Measurements from ENCODE around the gene GPX3.

The GPX3 gene

DNA sequence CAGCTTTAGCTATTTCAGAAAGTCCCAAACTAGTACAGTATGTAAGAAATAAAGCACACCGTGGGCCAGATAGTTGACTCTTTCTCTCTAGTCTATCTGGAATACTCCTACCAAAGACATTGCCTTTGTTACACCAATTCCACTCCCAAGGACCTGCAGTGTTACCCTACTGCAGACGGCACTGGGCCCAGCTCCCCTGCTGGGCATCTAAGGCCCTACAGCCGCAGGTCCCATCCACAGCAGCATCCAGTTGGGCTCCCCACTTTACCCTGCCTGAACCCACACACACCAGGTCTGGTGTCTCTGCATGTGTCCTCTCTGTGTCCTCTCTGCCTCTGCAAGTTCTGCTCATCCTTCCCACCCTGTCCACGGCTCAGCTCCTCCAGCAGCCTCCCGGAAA, 37.9 kb downstream of the GPX3 start:
- no peak for TF ChIP-seq JUND (IDR thresholded peaks at IDR 0.05; ENCODE audit: low read depth)
- in situ Hi-C loops (cut with HindIII; ENCODE audit: low pct_unique_long_range_greater_than_20kb, low sequenced_read_pairs): no loop called here
- no peak for DNase-seq (ENCODE audit: low read depth in 1 of 2, low spot score in 1 of 2)

DNA sequence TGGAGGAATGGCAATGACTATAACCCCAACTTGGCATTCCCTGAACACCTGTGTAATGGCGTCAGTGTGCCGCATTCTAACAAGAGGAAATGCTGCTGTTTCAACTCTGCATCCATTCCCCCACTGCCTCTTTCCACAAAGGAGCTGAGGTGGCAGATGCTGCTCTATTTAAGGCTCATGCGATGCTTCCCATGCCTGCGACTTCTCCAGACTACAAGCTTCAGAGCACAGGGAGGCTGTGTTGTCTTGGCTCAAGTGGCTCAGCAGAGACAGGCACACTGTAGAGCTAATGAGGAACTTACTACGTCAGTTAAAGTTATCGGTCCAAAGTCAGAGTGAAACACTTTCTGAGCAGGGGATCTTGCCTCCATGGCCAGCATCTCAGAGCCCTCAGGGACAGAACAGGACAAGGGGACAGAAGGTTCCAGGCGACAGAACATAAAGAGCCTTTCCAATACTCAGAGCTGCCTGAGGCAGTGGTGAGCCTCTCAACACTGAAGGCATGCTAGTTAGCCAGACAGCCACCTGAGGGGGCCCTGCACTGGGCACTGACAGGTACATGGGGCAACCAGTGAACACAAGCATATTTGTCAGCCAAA, 38.6 kb downstream of the GPX3 start:
- in situ Hi-C loops (cut with HindIII; ENCODE audit: low pct_unique_long_range_greater_than_20kb, low sequenced_read_pairs): no loop called here
- peak in 1 of 2 experiments; percentile 41 for DNase-seq (ENCODE audit: low read depth in 1 of 2, low spot score in 1 of 2)
- no peak for TF ChIP-seq JUND (IDR thresholded peaks at IDR 0.05; ENCODE audit: low read depth)

DNA sequence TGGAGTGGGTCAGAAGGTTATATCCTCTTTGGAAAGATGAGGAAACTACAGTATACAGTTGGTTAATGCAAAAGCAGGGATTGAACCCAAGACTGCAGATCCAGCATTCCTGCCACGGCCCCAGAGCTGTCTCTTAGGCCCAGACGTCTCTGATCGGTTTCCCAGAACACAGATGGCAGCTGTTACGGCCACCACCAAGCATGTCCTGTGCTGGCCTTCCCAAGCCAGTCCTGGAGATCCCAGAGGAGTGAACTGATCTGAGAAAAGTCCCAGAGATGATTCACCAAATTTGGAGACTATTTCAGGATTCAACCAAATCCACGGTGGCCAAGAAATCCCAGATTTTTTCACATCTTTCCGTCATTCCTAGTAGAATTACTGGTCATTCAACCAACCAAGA, 40.4 kb downstream of the GPX3 start:
- TF ChIP-seq JUND (IDR thresholded peaks at IDR 0.05; ENCODE audit: low read depth): no peak
- in situ Hi-C loops (cut with HindIII; ENCODE audit: low pct_unique_long_range_greater_than_20kb, low sequenced_read_pairs): no loop called here

DNA sequence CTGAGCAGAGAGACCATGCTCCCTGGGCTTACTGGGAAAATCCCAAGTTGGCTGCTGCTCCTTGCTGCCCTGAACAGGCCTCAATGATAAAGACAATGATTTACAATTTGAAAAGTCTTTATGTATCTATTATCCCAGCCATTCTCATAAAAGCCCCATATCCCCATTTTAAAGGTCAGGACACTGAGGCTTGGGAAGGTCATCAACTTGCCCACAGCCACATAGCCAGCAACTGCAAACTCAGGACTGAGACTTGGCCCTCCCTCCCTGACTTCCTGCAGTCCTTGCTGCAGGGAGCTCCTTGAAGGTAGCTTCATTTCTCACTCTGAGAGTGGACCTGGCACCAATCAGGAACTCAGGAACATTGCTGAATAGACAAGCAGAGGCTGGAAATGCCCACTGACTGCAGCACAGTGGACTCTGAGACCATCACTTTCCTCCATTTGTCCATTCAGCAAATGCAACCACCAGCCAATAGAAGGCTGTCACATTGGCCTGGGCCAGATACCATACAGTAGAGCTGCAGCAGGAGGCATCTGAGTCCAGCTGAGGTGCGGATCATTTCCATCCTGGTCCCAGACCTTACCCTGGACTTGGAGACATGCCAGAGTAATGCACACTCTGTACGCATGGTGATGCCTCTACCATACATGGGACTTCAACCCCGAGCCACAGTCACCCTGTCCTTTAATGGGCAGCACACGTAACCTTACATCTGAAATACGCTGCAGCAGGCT, 42.2 kb downstream of the GPX3 start:
- no peak for DNase-seq (ENCODE audit: low read depth in 1 of 2, low spot score in 1 of 2)
- no peak for TF ChIP-seq JUND (IDR thresholded peaks at IDR 0.05; ENCODE audit: low read depth)
- in situ Hi-C loops (cut with HindIII; ENCODE audit: low pct_unique_long_range_greater_than_20kb, low sequenced_read_pairs): no loop called here

More for the DNA sequence above, 40.4 kb downstream of the GPX3 start:
- no peak for DNase-seq (ENCODE audit: low read depth in 1 of 2, low spot score in 1 of 2)

DNA sequence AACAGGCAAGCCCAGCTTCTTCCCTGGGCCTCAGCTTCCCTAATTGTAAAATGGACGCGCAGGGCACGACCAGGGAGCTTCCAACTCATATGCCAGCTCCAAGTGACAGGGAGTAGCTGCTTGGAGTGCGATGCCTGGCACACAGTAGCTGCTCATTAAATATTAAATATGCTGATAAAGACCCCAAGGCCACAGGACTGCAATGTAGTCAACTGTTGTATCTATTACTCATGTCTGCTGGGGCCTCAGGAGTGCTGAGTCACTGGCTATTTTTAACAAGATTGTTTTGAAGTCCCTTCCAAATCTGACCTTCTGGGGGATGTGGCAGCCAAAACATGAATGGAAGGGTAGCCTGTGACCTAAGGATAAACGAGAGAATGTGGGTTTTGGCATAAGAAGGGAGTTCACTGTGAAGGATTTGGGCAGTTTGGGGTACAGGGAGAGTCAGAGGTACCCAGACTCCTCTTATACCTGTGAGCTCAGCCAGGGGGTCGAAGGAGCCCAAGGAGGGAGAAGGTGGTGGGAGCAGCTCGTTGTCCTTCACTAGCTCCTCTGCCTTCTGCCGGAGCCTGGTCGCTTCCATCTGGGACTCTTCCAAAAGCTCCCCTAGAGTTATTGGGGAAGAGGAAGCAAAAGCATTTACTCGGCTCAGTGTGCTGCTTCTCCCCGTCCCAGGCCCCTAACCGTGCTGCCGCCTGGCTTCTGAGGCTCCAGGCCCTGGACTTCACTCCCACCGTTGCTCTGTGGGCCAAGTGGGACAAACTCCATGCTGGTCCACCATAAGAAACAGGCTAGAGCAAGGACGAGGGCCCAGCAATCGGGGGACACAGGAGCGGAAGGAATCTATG, 43.0 kb downstream of the GPX3 start:
- TF ChIP-seq JUND (IDR thresholded peaks at IDR 0.05; ENCODE audit: low read depth): no peak
- in situ Hi-C loops (cut with HindIII; ENCODE audit: low pct_unique_long_range_greater_than_20kb, low sequenced_read_pairs): no loop called here
- DNase-seq (ENCODE audit: low read depth in 1 of 2, low spot score in 1 of 2): no peak

DNA sequence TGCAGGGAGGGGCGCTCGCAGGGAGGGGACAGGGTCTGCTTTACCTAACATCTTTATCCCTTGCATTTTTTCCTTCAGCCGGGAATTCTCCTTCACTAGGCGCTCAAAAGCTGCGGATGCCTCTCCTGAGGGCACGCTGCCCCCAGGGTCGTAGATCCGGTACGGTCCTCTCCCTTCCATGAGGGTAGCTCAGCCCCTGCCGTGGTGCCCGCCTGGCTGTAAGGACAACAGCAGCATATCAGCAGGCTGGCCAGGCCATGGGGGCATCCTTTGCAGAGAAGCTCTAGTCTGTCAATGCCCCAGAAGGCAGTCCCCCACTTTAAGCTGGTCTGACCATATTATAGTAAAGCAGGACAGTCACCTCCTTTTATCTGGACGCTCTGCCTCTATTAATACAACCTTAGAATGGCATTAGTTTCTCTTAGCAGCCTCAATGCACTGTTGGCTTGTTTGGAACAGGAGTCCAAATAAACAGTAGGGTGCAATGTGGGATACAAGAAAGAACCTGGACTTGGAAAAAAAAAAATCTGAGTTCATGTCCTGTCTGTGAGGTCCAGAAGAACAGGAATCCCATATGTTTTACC, 44.6 kb downstream of the GPX3 start:
- in situ Hi-C loops (cut with HindIII; ENCODE audit: low pct_unique_long_range_greater_than_20kb, low sequenced_read_pairs): no loop called here
- no peak for DNase-seq (ENCODE audit: low read depth in 1 of 2, low spot score in 1 of 2)
- TF ChIP-seq JUND (IDR thresholded peaks at IDR 0.05; ENCODE audit: low read depth): no peak

DNA sequence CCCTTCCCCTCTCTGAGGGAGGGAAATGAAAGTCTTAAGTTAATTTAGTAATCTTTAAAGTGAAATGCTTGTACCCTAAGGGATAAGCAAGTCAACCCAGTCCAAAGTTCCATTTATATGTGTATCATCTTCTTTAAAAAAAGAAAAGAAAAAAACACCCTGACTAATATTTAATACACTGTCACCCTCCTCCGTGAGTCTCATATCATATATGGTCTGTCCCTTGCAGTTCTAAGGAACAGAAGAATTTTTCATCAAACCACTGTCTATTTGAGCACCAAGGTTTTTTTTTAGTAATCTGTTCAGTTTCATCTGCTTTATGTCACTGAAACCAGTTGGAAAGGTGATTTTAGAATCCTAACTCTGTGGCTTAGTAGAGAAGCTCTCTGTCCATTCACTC, 45.2 kb downstream of the GPX3 start:
- DNase-seq (ENCODE audit: low read depth in 1 of 2, low spot score in 1 of 2): no peak
- no peak for TF ChIP-seq JUND (IDR thresholded peaks at IDR 0.05; ENCODE audit: low read depth)
- in situ Hi-C loops (cut with HindIII; ENCODE audit: low pct_unique_long_range_greater_than_20kb, low sequenced_read_pairs): no loop called here

DNA sequence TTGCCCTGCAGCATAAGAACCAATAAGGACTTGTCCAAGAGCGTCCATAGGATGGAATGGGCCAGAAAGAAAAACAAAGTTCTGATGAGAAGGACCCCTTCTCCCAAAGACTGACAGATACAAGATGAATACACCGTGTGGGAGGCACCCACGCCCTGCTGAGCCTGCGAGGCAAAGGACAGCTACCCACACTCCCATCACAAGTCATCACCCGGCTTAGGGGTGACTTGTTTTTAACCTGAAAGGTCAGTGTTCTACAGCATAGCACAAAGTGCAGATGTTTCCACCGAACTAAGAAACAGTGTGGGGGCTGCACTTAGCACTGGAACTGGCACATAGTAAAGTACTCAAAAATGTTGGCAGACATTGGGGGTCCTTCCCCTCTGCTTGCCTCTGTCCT, 46.5 kb downstream of the GPX3 start:
- TF ChIP-seq JUND (IDR thresholded peaks at IDR 0.05; ENCODE audit: low read depth): no peak
- DNase-seq (ENCODE audit: low read depth in 1 of 2, low spot score in 1 of 2): no peak
- in situ Hi-C loops (cut with HindIII; ENCODE audit: low pct_unique_long_range_greater_than_20kb, low sequenced_read_pairs): no loop called here

DNA sequence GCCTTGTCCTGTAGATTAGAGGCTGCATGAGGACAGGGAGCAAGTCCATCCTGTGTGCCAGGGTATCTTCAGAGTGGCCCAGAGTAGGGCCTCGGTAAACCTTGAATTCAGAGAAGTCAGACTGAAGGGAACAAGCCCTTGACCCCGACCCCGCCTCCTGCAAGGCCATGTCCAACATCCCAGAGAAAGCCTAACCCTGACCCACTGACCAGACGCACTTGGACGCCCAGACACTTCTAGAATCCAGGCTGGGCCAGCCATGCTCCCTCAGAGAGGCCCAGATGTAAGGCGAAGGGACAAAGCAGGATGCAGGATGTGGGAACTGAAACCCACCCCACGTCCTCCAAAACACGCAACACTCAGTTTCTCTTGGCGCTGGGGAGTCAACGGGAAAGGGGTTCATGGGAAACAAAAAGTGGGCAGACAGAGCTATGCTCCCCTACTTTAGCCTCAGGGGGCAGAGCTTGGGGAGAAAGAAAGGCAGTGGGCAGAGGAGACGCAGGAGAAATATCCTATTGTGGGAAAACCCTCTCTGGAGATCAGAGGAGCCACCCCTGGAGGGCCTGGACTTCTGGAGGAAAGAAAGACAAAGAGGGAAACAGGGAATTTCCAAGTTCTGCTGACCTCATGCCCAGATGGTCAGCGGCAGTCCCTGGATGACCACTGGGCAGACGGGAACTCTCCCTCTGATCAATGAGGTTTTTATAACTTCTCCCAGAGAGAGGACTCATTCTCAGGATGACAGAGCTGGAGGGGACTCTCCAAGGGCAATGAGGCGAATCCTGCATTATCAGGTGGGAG, 47.4 kb downstream of the GPX3 start:
- in situ Hi-C loops (cut with HindIII; ENCODE audit: low pct_unique_long_range_greater_than_20kb, low sequenced_read_pairs): no loop called here
- no peak for TF ChIP-seq JUND (IDR thresholded peaks at IDR 0.05; ENCODE audit: low read depth)
- no peak for DNase-seq (ENCODE audit: low read depth in 1 of 2, low spot score in 1 of 2)

DNA sequence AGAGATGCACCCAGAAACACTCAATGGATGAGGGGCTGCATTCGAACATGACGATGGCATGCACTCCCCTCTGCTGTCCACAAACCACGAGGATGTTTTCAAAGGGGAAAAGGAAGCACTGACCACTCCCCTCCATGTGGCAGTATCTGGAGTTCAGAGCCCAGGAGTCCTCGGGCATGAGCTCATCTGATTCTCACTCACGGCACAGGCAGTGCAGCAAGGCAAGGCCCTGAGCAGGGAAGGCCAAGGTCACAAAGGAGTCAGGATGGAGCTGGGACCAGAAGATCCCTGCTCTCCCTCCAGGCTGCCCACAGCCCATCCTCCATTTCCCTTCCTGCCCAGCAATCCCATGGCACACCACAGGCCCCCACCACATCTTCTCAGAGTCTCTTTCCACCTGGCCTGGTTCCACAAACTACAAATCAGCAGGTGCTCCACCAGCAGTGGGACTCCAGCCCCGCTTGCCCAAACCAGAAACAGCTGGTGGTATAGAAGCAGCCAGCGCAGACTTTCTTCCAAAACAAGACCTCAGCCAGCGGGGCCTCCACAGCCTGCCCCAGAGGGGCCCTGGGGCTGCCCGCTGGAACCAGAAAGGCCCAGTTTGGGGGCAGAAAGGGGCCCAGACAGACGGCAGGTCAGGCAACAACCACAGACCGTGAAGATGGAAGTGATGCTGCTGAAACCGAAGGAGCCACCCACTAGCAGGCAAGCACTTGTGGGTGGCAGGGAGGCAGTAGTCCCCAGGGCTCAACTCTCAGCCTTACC, 48.2 kb downstream of the GPX3 start:
- in situ Hi-C loops (cut with HindIII; ENCODE audit: low pct_unique_long_range_greater_than_20kb, low sequenced_read_pairs): no loop called here
- TF ChIP-seq JUND (IDR thresholded peaks at IDR 0.05; ENCODE audit: low read depth): no peak
- no peak for DNase-seq (ENCODE audit: low read depth in 1 of 2, low spot score in 1 of 2)

DNA sequence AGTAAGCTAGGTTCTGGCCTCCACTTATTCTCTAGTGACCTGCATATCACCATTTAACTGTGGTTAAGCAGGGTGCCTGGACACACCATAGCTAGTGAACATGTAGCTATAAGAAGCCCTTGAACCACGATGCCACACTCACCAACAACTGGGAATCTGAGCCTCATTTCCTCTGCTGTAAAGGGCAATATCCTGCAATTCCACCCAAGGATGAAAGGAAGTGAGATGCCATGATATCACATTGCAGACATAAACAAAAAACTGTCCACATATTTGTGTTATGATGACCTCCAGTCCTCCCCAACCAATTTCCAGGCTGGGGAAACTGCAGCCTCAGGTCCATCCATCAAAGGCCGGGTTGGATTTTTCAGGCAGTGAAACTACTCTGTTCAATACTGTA, 50.1 kb downstream of the GPX3 start:
- TF ChIP-seq JUND (IDR thresholded peaks at IDR 0.05; ENCODE audit: low read depth): no peak
- in situ Hi-C loops (cut with HindIII; ENCODE audit: low pct_unique_long_range_greater_than_20kb, low sequenced_read_pairs): no loop called here

More for the DNA sequence above, 50.1 kb downstream of the GPX3 start:
- no peak for DNase-seq (ENCODE audit: low read depth in 1 of 2, low spot score in 1 of 2)

Measured in T47D (cell line).